GM21390 (cell line): ENCODE results near the gene ECE1.

Experiments
- ATAC-seq: cut with Tn5 transposase; IDR thresholded peaks from one replicate; pipeline ENCODE4 v1.9.1; 2021; ENCODE audit not compliant: unreplicated experiment

Gene ECE1

GRCh38 chr1:21255284-21255942 is 34.9 kb downstream of the ECE1 start:
- ATAC-seq: no peak

DNA sequence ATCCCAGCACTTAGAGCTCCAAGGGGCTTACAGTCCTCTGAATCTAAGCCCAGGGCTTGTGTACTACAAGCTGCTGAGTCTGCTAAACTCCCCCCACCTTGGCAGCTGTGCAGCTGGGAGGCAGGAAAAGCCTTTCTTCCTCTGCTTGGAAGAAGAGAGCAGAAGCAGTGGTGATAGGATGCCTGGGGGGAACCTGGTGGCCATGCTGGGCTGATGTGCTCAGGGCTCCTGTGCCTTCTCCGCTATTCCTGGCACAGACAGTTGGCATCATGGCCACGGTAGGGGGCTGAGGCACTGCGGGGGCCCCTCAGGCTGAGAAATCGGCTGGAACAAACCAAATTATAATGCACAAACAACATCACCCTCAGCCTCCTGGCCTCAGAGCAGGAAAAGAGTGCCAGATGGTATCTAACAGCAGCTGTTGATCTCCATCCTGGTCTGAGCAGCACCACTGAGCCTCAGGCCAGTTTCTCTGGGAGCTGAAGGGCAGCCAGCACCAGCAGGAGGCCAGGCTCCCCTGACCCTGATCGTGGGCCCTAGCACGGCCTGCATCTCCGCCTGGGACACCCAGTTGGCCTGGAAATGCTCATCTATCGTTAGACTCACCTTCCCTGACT is 35.8 kb downstream of the ECE1 start:
- ATAC-seq: no peak

- ATAC-seq: no peak
These were observed 38.3 kb downstream of the ECE1 start for GRCh38 chr1:21251773-21252471.

DNA sequence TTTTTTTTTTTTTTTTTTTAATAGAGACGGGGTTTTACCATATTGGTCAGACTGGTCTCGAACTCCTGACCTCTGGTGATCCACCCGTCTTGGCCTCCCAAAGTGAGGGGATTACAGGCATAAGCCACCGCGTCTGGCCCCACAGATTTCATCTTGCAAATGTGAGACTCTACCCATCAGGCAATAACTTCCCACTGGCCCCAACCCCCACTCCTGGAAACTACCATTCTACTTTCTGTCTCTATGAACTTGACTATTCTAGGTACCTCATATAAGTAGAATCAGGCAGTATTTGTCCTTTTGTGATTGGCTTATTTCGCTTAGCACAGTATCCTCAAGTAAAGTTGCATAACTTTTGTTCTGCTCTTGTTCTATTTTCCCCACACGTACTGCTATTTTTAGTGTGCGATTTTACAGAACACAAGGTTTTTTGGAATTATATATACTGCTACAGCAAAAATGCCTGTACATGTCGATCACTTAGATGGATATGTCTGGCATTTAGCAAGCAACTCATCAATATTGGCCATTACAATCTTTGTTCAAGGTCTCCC is 40.2 kb downstream of the ECE1 start:
- no peak for ATAC-seq

GRCh38 chr1:21247892-21248715 is 42.2 kb downstream of the ECE1 start:
- ATAC-seq: no peak

DNA sequence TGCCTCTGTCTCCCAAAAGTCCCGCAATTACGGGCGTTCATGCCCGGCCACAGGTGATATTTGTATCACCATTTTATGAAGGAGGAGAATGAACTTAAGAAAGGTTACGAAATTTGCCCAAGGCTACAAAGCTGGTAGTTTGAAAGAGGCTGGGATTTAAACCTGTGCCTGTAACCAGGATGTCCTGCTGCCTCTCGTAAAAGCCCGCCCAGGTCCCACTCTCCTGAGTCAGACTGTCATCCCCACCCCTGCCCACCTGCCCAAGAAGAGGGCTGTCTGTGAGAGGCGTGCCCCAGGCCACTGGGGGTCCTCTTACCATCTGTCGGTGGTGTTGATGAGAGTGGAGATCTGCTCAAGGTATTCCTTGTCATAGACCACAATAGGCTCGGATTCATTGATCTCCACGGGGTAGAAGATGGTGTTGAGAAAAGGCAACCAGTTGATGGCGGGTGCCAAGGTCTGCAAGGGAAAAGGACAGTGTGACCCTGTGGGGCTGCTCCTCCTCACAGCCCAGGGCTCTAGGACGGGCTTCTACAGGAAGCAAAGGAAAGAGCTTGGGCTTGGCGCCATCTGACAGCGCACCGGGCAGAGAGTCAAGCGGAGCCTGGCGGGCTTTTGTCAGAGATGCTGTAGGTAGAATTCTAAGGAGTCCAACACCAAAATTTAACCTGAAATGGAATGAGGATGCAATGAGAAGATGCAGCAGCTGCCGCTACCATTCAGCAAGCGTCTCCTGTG is 43.2 kb downstream of the ECE1 start:
- ATAC-seq: no peak

GRCh38 chr1:21245688-21246229 is 44.5 kb downstream of the ECE1 start:
- ATAC-seq: no peak

DNA sequence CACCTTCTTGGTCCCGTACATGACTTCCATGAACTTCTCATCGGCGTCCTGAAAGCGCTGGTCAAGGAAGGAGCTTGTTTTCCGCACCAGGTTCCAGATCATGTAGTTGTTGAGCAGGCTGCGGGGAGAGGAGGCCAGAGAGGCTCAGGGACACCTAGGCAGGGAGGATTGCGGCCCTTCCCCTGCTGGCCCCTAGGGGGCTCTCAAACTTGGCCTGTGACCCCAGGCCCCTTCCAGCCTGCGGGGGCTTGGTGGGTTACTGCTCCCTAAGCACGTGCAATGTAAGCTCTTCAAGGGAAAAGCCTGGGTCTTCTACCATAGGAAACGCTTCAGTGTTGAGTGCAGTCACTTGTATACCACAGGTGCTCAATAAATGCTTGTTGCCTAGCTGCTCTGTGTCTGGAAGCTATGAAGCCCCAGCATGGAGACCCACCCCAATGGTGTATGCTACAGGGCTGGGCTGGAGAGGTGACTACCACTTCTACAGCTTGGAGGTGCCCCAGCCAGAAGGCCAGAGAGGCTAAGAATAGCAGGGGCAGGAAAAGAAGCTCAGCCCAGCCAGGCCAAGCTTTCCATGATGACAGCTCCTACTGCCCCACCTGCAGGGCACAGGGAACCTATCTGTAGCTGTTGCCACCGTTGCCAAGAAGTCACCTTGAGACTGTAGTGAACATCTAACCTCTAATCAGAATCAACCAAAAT is 45.1 kb downstream of the ECE1 start:
- no peak for ATAC-seq

DNA sequence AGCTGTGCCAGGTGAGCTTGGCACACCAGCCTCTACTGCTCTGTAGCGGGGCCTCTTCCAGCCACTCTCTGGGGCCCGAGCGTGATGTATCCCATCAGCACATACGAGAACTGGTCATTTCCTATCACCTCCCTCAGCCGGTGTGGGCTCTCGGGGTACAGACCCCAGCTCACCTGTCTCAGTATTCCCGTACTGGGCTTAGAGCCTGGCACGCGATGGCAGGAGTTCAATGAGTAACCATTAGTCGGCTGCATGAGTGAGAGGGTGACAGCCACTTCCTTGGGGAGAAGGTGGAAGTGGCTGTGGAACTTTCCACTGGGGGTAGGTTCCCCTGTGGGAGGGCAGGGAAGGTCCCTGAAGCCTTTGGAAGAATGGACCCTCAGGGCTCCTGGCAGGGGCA is 46.1 kb downstream of the ECE1 start:
- no peak for ATAC-seq

DNA sequence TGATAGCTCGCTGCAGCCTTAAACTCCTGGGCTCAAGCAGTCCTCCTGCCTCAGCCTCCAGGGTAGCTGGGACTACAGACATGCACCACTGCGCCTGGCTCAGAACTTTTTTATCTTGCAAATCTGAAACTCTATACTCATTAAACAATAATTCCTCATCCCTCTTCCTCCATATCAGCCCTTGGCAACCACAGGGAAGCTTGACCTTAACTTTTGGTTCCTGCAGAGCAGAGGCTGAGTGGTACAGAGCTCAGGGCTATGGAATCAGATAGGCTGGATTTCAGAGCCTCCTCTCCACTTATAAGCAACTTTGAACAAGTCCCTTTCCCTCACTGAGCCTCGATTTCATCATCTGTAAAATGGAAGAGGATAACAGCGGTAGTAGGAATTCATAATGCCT is 47.4 kb downstream of the ECE1 start:
- ATAC-seq: no peak

DNA sequence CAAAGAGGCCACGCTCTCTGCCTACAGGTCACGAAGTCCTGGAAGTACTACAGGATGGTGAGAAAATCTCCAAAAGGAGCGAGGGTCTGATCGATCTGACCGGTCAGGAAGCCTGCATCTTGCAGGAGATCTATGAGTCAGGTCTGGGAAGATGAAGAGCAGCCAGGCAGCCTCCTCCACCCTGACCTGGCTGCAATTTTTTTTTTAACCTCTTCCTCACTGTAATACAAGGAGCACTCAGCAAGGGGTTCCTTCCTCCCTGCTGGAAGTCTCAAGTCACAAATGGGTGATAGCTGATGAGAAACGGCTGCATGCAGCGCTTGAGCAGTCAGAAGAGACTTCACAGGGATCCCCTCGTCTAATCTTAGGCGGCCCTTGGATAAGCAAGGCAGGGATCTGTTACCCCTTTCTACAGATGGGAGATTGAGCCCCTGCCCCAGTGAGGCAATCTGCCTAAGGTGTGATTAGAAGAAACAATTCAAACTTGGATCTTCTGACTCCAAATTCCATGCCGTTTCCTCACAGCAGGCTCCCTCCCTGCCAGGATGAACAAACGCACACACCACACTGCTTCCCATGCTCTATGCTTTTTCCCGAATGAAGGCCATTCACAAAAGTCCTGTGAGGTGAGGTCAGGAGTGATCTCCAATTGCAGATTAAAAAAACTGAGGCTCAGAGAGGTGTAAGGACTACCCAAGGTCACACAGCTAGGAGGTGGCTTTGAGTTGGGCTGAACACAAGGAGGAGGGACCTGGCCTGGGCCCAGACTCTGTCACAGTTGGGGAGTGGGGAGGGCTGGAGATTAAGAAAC is 48.3 kb downstream of the ECE1 start:
- ATAC-seq: no peak

GRCh38 chr1:21240706-21241105 is 49.6 kb downstream of the ECE1 start:
- no peak for ATAC-seq

DNA sequence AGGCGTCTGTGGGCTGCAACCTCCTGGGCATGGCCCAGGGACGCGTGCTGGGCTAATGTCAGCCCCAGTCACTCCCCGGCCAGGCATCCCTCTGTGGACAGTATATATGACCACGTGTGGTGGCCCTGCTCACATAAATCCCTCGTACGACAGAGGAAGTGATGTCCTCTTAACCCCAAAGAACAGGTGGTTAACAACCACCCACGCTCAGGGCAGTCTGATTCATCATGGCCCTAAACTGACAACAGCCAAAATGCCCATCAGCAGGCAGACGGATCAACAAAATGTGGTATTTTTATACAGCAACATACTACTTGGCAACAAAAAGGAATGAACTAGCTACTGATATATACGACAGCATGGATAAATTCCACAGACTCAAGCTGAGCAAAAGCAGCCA is 51.0 kb downstream of the ECE1 start:
- no peak for ATAC-seq

- no peak for ATAC-seq
These were observed 52.0 kb downstream of the ECE1 start for GRCh38 chr1:21238141-21238800.

DNA sequence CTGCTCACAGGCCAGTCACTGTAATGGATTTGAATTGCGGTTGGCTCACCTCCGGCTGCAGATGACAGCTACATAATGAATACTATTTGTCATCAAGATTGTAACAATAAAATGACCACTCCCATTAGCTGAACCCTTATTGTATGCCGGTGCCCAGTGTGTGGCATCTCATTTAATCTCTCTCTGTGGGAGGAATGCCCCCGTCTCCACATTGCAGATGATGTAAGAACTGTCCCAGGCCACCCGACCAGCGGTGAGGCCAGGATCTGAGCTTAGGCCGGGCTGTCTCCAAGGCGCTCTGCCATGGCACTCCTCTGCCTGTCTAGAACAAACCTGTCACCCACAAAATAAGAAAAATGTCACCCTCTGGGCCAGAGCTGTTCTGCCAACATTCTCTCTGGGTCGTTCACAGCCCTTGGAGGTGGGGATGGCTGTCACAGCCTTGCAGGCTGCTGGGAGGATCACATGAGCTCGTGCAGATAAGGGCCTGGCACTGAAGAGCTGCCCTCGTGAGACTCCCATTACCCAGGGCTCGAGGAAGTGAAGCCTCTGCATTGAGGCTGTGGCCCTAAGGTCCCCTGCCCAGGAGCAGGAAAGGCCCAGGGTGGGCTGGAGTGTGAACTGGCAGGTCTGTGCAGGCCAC is 52.7 kb downstream of the ECE1 start:
- ATAC-seq: no peak

DNA sequence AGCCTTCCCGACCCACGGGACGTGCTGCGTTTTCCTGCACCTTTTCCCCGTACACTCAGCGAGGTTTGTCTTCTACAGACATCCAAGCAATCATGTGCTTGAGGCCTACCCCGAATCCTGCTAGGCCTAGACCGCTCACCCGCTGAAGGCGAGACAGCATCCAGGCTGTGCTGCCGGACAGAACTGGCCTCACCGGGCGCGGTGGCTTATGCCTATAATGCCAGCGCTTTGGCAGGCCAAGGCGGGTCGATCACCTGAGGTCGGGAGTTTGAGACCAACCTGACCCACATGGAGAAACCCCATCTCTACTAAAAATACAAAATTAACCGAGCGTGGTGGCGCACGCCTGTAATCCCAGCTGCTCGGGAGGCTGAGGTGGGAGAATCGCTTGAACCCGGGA is 54.1 kb downstream of the ECE1 start:
- ATAC-seq: no peak

- ATAC-seq: no peak
These were observed 55.5 kb downstream of the ECE1 start for GRCh38 chr1:21234779-21235178.

DNA sequence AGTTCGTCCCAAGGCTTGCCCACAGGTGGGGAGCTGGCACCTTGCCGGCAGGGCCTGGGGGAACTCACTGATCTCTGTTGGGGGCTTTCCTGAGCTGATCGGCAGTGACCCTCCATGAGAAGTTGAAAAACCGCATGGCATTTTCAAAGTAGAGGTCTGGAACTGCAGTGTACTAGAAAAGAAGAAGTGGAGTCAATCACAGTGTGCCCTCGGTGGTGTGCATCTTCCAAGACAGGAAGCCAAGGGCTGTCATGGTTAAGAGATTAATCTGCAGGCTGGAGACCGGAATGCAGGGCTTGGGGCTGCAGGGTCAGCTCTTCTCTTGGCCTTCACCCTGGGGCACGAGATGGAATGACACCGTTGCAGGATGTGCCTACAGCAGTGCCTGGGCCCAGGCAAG is 56.8 kb downstream of the ECE1 start:
- no peak for ATAC-seq
